ENCODE data around the gene ZBTB17.

DNA sequence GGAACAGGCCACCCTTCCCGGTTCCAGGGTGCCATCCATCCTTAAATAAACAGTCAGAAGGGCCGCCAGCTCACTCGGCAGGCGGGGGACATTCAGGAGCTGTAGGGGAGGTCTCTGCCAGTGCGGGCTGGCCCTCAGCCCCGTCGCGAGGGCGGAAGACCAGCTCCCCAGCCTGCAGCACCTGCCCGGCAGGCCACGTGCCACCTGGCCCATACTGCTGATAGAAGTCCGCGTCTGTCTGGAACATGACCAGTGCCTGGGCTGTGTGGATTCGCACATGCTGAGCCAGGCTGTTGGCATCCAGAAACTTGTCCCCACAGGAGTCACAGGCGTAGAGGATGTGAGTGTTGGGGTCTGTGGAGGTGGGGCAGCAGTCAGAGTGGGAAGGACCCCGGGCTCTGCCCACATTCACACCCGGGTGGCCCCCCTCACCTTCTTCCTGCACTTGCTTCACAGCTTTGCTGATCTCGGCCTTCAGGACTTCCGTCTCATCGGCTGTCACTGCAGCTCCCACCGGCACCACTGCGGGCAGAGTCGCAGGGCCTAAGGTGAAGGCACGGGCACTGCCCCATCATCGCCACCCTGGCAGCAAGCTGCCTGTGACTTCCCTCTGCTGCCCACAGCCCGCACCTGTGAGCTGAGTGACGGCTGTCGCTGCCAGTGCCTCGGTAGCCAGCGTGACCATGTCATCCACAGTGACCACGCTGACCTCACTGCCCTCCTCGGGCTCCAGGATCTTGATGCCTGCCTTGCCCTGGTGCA is 33.8 kb downstream of the ZBTB17 start:
- TF ChIP-seq, protein P1, sequence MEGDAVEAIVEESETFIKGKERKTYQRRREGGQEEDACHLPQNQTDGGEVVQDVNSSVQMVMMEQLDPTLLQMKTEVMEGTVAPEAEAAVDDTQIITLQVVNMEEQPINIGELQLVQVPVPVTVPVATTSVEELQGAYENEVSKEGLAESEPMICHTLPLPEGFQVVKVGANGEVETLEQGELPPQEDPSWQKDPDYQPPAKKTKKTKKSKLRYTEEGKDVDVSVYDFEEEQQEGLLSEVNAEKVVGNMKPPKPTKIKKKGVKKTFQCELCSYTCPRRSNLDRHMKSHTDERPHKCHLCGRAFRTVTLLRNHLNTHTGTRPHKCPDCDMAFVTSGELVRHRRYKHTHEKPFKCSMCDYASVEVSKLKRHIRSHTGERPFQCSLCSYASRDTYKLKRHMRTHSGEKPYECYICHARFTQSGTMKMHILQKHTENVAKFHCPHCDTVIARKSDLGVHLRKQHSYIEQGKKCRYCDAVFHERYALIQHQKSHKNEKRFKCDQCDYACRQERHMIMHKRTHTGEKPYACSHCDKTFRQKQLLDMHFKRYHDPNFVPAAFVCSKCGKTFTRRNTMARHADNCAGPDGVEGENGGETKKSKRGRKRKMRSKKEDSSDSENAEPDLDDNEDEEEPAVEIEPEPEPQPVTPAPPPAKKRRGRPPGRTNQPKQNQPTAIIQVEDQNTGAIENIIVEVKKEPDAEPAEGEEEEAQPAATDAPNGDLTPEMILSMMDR (IDR thresholded peaks at IDR 0.05; ENCODE audit: low read depth, low read length), result no peak
- TF ChIP-seq MYC (IDR thresholded peaks at IDR 0.05; ENCODE audit: low read depth, low read length), result no peak
- TF ChIP-seq POLR2A (IDR thresholded peaks at IDR 0.05; ENCODE audit: extremely low read depth, insufficient read length), result no peak
